ENCODE measurements around the gene NRBP1.

The NRBP1 gene

GRCh38 chr2:27489498-27490397 lies 61.3 kb downstream of the NRBP1 start, which contains the start of gene IFT172:
IFT172 (minus strand) TSS chr2:27489743; CDS start chr2:27489653, 90 bp downstream.
- peak; percentile 96 for DNase-seq (ENCODE audit: low spot score)
- FAIRE-seq: peak; percentile 84

All from RCC 7860 (cell line).